OCI-LY1 (cell line): ENCODE measurements around the gene DLG5.

Source experiments
- EZH2 ChIP-seq: fragments of 200-600 bp; sonication (generic), shearing (Covaris generic); IDR thresholded peaks from 2 replicates; pipeline ENCODE4 v1.8.0; 2017; ENCODE audit warnings: borderline replicate concordance, mixed run types, mild to moderate bottlenecking, antibody characterized with exemption, low read length, moderate library complexity, mixed read lengths
- TF ChIP-seq, protein P1 (sequence below): fragments of 200-600 bp; sonication (generic), shearing (Covaris generic); IDR thresholded peaks from 2 replicates; pipeline ENCODE4 v1.5.1; 2017; ENCODE audit warnings: mild to moderate bottlenecking, antibody characterized with exemption, low read length, moderate library complexity, mixed read lengths

- TF ChIP-seq, protein P1, sequence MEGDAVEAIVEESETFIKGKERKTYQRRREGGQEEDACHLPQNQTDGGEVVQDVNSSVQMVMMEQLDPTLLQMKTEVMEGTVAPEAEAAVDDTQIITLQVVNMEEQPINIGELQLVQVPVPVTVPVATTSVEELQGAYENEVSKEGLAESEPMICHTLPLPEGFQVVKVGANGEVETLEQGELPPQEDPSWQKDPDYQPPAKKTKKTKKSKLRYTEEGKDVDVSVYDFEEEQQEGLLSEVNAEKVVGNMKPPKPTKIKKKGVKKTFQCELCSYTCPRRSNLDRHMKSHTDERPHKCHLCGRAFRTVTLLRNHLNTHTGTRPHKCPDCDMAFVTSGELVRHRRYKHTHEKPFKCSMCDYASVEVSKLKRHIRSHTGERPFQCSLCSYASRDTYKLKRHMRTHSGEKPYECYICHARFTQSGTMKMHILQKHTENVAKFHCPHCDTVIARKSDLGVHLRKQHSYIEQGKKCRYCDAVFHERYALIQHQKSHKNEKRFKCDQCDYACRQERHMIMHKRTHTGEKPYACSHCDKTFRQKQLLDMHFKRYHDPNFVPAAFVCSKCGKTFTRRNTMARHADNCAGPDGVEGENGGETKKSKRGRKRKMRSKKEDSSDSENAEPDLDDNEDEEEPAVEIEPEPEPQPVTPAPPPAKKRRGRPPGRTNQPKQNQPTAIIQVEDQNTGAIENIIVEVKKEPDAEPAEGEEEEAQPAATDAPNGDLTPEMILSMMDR, result no peak
- TF ChIP-seq EZH2, result no peak
These were observed 146.4 kb downstream of the DLG5 start for GRCh38 chr10:77780180-77780579.
